NCI-H748 treated with DMSO at 0.1 percent for 48 hours (cell line): ENCODE results near the gene DDX52.
"Not testable (repeated sequence)": the region's sequence is repeated elsewhere in the genome, so short reads cannot be mapped to it uniquely, and the experiment has no call there.

Experiments used
- DNase-seq: peaks from one replicate; lab custom pipeline; 2025; lab: John Stamatoyannopoulos, UW

Gene DDX52, protein sequence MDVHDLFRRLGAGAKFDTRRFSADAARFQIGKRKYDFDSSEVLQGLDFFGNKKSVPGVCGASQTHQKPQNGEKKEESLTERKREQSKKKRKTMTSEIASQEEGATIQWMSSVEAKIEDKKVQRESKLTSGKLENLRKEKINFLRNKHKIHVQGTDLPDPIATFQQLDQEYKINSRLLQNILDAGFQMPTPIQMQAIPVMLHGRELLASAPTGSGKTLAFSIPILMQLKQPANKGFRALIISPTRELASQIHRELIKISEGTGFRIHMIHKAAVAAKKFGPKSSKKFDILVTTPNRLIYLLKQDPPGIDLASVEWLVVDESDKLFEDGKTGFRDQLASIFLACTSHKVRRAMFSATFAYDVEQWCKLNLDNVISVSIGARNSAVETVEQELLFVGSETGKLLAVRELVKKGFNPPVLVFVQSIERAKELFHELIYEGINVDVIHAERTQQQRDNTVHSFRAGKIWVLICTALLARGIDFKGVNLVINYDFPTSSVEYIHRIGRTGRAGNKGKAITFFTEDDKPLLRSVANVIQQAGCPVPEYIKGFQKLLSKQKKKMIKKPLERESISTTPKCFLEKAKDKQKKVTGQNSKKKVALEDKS

DNA sequence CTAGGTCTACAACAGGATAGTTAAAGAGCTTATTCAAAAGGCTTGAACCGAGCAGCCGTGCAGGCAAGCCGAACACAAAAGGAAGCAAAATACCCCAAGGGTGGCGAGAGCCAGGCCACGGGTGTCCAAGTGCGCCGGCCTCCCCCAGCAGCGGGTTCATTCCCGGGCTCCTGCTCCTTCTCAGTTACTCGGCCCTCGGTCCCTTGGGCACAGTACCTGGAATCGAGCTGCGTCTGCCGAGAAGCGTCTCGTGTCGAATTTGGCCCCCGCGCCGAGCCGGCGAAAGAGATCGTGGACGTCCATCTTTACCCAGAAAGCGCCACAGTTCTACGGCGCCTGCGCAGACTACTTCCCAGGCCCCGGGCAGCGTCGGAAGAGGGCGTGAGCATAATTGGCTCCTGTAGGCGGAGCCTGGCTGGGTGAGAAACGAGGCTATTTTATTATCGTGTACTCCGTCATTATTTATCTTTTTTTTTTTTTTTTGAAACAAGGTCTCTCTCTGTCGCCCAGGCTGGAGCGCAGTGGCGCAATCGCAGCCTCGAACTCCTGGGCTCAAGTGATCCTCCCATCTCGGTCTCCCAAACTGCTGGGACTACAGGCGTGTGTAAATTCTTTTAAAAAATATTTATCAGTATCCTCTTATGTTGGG, at the start of gene DDX52:
Gene DDX52 (minus strand): TSS at position 329 of the 649 bp plus-strand sequence. CDS start 26 bp downstream, at position 303.
- peak; percentile 91 for DNase-seq

DNA sequence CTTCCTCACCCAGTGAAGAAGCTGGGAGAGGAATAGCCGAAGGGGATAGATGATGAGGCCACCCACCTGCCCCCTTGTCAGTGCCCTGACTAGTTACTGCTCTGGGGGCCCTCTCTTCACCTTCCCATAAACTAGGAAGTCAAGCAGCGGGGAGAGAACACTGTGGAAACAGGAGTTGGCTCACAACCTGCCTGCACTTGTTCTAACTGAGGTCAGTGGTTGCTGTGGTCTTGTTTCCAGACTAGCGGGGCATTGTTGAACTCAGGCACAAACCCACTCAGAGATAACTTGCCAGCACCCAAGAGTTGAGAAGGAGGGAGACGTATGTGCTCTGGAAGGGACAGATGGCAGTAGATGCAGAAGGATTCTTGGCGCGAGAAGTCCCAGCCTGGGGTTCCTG, 48.6 kb upstream of the DDX52 start:
- no peak for DNase-seq

DNA sequence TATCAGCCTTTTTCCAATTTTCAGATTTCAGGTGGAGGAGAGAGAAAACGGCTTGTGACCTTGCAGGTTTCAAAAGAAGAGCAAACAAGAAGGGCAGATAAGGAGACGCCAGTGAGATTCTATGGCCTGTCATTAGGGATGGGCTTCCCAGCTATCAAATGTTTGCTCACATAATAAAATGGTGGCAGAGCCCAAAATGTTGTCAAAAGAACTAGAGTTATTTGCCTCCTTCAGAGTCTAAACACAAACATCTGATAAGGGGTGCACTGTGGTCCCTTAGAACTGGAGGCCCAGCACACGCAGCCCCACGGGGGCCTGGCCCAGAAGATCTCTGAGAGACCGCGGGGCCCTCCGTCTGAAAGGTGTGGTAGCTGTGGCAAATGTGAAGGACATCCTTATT, 46.1 kb upstream of the DDX52 start:
- no peak for DNase-seq

DNA sequence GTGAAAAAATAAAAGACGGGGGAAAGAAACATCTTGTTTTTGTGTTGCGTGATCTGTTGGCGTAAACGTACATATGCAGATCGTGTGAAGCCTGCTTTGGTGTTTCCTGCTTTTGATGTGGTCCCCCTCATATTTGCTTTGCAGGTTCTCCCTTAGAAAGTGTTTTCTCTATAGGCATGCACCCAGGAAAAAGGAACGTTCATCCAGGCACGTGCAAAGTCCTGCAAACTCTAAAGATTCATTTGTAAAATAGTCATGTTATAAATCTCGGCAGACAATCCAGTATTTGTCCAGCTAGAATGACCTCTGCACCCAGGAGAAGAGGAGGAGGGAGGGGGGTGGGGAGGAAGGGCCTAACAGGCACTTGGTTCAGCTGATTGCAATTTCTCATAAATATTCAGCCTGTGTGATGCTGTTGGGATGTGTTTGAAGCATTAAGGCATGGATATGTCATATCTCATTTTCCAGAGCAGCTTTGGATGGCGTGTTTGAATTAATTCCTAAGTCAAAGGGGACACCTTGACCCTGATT, 40.3 kb upstream of the DDX52 start:
- no peak for DNase-seq

DNA sequence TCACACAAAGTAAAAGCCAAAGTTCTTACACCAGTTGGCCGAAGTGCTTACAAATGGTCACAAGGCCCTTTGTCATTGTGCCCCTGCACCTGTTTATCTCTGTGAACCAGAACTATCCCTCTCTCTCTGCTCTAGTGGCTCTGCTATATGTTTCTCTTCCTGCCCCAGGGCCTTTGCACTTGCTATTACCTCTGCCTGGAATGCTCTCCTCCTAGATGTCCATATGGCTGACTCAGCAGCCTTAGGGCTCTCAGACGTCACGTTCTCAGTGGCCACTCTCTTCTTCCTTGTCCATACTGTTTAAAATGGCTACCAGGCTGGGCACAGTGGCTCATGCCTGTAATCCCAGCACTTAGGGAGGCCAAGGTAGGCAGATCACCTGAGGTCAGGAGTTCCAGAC, 38.8 kb upstream of the DDX52 start:
- no peak for DNase-seq

DNA sequence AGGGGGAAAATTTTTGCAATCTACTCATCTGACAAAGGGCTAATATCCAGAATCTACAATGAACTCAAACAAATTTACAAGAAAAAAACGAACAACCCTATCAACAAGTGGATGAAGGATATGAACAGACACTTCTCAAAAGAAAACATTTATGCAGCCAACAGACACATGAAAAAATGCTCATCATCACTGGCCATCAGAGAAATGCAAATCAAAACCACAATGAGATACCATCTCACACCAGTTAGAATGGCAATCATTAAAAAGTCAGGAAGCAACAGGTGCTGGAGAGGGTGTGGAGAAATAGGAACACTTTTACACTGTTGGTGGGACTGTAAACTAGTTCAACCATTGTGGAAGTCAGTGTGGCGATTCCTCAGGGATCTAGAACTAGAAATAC, 36.7 kb upstream of the DDX52 start:
- not testable (repeated sequence) for DNase-seq

DNA sequence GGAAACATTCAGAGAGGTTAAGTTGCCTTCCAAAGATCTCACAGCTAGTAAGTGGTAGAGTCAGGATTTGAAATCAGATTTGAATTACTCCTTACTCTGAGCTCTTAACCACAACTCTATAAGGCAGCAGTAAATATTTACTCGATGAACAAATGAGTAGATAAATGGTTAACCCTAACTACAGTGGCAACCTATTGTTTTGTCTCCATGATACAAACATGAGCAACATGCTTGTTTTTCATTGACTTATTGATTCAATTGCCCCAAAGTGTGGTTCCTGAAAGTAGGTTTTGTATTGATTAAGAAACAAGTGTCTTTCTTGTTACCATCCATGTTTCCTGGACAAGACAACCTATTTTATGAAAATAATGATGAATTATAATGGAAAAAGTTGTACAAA, 34.8 kb upstream of the DDX52 start:
- no peak for DNase-seq

DNA sequence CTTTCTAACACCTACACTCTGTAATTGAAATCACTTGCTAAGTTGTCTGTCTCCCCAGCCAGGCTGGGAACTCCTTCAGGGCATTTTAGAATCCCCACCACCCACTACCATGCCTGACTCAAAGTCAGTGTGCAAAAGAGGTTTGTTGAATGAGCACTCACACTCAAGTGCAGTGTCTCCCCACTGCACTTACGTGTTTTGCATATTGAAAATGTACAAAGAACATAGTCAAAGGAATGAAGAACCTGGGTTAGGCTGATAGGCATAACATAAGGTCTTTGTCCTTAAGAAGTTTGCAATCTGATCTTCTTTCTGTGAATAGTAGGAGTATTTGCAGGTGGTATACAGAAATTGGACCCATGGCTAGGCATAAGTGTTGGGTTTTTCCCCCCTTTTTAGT, 33.8 kb upstream of the DDX52 start:
- no peak for DNase-seq

DNA sequence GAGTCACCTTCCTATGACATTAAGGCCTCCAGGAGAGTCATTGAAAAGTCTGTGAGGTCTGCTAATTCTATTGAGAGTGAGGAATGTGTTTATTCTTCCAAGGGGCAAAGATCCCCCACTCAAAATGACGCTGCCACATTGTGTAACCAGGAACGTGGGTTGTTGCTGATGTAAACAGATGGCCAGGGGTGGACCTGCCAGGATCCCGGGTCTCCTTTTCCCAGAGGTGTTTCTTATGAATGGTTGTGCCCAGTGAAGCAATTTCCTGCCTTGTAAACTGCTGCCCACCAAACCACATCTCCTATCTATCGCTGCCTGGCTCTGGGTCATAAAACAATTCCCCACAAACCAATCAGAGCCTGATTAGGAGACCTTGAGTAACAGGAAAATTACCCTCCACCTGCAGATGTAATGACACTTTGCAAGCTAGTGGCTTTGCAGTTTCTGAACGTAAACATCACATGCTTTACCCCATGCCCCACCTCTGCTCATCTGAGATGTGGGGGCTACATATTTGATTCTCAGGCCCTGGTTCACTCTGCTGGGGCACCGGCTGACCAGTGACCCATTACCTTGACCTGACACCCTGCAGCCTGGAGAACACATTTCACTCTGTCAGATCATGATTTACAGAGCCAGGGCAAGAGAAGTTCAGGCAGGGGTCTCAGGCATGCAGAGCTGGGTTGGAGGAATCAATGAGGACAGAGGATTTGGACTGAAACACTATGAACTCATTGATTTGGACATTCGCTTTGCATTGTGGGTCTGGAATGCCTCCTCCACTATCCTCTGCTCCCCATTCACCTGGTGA, 33.1 kb upstream of the DDX52 start:
- no peak for DNase-seq

DNA sequence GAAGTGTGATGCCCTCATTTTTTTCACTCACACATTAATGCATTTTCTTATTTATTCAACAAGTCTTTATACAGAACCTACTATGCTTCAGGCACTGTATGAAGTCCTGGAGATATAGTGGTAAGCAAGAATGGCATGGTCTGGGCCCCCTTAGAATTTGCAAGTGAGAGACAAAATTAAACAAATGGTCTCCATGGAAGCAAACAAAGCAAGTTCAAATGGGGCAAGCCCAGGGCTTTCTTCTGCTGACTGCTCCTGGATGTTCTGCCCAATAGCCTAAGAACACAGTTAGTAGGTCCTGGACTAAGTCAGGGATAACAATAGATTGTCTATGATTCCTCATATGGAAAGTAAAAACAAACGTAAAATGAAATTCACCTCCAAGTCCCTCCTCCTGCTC, 31.3 kb upstream of the DDX52 start:
- DNase-seq, result no peak

DNA sequence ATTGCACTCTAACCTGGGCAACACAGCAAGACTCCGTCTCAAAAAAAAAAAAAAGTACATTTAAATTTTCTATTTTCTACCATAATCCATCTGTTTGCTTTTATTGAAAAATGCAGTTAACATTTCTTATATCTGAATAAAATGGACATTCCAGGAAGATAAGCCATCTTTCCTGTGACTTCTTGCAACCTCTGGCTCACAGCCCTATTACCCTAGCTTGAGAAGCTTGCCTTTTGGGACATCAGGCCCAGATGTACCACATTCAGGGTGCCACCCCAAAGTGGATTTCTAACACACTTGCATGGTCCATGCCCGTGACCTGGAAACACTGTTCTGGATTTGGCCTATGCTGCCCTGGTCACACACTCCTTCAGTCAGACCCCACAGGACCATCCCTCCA, 30.1 kb upstream of the DDX52 start:
- DNase-seq, result no peak

DNA sequence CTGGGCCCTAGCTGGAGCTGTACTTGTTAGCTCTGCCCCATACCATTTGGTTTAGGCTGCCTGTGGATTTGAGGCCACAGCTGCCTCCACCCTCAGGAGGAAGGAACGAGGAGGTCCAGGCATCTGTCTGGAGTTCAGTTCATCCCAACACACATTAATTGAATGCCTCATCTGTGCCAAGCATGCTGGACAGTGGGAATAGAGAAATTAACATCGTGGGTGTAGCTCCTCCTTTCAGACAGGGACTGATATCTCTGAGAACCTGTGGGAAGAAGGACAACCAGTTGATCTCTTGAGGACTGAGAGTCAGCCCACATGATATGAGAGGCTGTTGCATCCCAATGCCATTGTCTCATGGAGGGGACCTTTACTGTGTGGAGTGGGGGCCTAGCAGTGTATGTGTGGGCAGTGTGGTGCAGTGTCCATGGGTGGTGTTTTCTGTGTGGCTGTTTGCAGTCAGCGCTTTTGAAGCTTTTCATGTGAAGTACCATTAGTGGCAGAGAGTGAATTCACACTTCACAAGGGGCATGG, 29.4 kb upstream of the DDX52 start:
- no peak for DNase-seq

DNA sequence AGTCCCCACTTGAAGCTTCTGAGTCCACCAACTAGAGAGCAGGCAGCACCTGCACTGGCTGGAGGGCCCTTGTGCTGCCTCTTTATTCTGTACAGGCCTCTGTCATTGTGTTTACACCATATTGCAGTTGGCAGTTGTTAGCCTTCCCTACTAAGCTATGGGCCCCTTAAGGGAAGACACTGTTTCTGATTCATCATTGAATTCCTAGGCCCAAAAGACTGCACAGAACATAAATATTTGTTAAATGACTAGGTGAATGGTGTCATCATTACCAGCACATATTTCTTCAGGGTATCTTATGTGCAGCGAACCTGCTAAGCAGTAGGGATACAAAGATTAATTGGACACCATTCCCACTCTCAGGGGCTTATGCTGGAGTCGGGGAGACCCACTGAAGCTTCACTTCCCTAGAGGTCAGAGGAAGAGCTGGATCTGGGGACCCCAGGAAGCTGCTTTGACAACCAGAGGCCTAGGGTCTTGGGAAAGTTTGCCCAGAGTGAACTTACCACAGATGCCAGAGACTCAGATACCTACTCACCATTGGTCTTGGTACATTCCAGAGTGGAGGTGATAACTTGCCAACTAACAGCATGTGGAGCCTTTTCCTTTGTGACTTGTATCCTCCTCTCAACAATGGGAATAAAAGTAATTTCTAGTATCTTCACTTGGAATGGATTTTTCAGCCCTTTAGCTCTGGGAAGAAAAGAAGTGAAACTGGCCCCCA, 28.7 kb upstream of the DDX52 start:
- DNase-seq, result no peak

DNA sequence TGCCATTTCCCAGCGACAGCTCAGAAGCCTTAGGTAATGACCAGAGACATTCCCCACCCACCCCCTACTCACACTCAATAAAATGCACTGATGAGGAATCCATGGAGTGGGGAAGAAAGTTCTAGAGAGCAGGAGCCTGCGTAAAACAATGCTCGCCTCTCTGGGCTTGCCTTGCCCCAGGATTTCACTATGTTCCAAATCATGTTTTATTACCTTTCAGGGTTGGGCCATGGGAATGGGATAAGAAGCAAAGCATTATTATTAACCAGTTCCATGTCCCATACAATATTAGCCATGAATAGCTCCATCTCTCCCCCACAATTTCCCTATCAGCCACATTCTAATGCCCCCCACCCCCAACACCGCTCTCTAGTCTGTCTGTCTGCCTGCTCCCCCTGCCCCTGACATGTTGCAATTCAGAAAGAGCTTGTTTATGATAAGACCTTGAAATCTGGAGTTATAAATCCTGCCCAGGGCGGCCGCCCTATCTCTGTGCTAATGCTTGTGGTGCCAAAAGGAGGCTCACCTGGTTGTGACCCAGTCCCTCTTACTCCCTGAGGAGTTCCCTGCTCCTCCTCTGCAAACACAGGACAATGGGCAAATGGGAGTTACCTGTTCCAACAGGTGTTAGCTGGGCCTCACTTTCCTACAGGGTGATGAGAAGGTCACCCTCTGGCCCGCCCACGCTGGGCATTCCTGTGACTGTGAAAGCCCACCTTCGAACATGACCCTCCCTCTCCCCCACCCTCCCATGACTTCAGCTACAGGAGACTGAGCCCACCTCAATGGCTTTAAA, 28.0 kb upstream of the DDX52 start:
- DNase-seq, result no peak

DNA sequence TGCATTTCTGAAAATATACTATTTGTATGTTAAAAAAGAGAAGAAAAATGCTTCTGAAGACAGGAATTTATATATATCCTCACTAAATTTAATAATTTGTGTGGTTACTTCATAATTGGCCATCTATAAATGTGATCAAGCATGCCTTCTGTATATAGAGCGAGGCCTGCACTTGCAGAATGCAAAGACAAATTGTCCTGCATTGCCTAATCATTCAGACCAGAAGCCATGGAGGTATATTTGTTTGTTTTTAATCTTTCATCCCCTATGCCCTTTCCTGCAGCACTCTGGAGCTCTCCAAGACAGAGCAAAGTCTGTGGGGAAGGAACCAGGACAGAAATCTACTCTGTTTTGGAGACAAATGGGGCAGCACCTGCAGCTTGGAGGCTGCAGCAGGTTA, 23.8 kb upstream of the DDX52 start:
- DNase-seq, result no peak

DNA sequence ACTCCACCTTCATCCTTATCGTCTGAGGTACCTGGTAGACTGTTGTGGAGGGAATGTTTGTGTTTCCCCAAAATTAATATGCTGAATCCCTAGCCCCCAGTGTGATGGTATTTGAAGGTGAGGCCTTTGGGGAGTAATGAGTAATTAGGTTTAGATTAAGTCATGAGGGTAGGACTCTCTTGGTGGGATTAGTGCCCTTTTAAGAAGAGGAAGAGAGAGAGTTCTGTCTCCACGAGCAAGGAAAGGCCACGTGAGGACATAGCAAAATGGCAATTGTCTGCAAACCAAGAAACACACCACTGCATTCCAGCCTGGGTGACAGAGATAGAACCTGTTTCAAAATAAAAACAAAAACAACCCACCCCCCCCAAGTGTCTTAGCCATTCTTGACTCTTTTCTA, 21.0 kb upstream of the DDX52 start:
- DNase-seq, result no peak

DNA sequence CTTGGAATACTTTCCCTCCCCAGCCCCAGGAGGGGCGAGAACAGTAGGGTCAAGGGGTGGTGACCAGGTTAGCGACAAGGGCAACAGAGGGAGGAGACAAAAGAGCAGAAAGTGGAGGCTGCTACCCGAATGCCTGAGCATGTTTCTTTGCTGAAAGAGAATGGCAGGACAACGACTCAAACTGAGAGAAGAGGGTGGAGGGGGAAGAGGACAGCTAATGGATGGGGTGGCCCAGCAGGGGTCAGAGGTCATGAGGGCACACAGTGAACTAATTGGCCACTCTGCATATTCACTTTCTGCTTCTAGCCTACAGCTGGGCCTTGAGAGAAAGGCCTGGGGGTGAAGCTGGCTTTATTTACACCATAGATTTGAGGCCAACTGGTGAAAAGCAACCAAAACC, 19.1 kb upstream of the DDX52 start:
- DNase-seq, result no peak

DNA sequence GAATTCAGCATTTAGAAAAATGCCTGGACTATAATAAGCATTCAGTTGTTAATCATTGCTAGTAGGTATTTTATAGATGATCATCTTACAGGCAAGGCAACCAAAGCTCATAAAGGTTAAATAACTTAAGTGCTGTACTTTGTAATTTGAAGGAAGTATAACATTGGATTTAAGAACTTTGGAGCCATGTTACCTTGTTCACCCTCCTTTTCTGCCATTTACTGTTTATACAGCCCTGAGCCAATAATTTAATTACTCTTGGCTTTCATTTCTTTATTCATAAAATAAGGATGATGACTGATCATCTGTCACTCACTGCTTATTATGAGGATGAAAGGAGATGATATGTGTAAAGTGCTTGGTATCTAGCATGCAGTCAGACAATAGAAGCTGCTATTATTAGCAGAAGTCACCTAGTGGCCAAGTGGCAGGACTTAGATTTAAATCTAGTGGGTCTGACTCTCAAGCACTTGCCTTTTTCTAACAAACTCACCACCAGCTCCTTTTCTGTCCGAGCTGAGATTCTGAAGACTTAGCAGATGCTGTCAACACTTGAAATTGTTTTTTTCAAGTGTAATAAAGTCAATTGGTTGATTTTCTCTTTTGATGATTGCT, 18.3 kb upstream of the DDX52 start:
- no peak for DNase-seq

DNA sequence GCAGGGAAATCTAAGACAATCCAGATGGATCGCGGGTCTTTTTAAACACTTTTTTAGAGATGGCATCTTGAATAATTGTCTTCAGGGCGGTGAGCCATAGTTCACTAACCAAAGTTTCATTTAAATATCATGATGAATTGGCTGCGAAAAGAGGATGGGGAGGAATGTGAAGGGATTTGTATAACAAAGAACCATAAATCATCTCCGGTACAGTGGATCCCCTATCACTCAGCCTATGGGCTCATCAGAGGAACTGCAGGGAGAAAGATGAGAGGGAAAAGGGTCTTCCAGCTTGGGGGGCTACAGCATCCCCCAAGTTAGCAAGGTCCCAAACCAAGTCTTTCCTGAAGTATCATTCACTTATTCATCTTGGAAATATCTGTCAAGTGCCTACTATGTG, 16.7 kb upstream of the DDX52 start:
- no peak for DNase-seq

DNA sequence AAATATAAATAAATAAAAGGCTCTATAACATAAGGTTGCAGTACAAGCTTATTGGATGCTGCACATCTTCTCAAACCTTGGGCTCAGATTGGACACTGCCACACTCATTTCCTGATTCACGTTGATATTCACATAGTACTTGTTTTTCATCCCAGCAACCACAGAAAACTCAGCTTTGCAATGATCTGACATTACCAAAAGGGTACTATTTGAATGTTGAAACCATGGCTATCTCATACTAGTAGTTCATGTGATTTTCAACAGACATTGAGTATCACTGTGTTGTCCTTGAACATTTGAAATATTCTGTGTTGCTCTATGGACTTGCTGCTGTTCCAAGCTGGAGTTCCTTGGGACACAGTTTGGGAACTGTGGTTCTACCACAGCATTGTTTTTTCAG, 14.0 kb upstream of the DDX52 start:
- DNase-seq, result no peak
